Activated CD4-positive, alpha-beta T cell treated with anti-CD3 and anti-CD28 coated beads, Interleukin-2, amount 50 U/mL, for 24 hours (primary cell): ENCODE measurements around the gene CD59.
"Not testable (repeated sequence)": the region's sequence is repeated elsewhere in the genome, so short reads cannot be mapped to it uniquely, and the experiment has no call there.

Experiments
- DNase-seq, 2 donors: peaks; one replicate each; pipeline ENCODE4 v3.0.0-alpha.2; 2020; ENCODE audit warnings: low read depth in 1 of 2, low spot score in 1 of 2

The CD59 gene

DNA sequence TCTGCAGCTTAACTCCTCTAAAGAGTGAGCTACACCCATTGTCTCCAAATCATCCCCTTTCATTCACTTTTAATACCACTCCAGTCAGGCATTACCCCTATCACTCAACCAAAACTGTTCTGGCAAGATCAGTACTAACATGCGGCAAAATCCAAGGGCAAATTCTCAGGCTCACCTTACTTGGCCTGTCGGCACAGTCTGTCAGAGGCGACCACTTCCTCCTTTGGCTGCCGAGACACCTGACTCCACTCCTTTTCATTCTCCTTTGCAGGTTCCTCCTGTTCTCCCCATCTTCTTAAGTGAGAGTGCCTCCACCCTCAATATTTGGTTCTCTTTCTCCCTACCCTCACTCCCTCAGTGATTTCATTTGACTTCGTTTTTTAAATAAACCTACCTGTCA is 39.8 kb downstream of the CD59 start:
- DNase-seq = no peak

GRCh38 chr11:33695051-33695566 is 41.1 kb downstream of the CD59 start:
- DNase-seq = no peak

DNA sequence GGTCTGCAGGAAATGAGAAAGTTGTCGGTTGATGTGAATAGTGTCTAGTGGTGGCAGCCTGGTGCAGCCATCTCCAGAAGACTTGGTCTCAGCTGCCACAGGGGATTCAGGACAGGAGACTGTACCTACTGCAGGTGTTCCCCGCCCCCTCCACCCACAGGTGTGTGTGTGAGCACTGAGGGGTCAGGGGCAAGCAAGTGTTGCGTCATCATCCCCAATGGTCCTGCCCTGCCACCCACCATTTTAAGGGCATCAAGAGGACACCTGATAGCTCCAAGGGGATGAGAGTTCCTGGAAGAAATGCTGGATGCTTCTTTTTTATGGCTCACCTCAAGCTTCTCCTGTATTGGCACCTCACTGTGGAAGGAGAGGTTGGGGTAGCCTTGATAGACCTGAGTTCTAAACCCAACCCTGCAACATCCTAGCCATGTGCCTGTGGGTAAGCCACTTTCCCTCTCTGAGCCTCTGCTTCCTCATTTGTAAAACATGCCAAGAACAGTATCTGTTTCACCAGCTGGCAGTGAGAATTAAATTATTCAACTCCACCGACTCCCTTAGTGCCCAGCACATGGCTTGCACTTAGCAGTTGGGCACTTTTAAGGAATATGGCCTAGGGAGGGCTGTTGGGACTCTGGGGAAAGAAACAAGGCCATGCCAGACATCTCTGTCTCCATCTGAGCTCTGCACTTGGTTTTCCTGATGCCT is 41.7 kb downstream of the CD59 start:
- DNase-seq = no peak

GRCh38 chr11:33692541-33692940 is 43.7 kb downstream of the CD59 start:
- DNase-seq = no peak

DNA sequence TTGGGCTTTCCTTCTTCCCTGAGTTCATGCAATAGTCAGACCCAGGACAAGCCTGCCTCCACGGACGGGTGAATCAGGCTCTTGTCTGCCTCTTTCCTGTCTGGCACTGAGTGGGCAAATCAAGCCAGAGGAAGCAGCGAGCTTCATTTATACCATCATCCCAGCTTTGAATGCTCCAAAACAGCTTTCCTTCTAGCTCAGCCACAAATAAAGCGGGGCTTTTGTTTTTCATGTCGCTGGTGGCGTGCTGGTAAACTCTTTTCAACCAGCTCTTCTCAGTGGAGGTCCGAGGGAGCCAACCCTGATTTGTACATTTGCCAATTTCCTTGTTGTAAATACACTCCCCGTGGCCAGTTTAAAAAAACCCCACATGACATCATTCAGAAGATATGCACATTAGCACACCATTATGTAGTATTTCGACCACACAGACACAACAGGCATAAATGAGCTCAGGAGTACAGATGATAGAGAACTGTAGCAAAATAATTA is 44.2 kb downstream of the CD59 start:
- no peak for DNase-seq

DNA sequence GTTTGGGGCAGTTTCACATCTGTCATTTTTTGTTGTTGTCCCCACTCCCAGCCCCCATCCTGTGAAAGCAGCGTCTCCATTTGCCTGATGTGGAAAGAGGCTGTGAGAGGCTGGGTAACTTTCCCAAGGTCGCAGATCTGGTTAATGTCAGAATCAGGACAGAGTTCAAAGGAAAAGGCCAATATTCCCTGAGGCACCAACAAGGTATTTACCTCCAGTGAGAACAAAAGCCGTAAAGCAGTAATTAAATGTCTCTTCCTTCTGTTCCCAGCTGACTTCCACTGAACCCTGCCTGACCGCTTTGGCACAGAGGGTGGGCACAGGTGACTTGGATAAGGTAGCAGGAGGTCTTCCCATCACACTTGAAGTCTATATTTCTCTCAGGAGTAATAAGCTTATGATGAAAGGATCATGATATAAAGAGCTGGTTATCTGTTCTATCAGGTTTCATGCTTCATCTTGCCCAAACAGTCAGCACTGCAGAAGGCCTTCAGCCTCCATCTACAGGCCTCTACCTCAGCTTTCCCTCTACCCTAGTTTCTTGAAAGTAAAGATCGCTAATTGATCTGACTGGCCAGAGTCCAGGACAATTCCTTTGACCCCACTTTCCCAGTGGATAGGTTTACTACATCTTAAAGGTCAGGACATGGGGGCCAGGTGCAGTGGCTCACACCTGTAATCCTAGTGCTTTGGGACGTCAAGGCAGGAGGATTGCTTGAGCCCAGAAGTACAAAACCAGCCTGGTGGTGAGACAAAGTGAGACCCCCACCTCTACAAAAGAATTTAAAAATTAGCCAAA is 45.0 kb downstream of the CD59 start:
- no peak for DNase-seq

DNA sequence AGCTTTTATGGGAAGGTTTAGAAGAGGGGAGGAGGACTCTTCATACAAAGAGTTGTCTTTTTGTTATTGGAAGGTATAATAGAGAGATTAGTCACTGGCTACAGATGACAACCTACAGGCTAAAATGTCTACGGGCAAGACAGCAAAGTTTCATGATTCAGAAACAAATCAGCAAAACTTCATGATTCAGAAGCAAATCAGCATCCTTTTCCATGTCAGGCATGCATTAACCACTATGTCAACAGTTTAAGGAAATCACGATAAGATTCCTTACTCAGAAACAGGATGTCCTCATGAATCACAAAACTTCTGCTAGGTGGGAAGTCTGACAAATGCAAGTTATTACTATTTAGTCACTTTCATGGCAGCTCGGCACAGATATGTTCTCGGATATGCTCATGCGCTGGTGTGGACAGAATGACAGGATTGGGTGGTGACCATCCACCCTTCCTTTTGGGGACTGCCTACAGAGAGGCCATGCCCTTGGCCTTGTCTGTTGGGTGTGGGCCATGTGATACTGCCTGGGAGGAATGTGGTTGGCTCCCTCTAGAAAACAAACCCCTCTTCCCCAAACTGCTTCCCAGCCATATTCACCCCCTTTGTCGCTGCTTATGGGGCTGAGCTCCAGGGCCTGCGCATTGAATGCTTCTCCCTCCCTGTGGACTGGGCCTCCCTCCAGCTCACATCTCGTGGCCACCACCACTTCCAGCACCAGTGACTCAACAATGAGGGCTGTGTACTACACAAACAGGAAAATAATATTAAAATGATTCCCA is 45.7 kb downstream of the CD59 start:
- DNase-seq = no peak

DNA sequence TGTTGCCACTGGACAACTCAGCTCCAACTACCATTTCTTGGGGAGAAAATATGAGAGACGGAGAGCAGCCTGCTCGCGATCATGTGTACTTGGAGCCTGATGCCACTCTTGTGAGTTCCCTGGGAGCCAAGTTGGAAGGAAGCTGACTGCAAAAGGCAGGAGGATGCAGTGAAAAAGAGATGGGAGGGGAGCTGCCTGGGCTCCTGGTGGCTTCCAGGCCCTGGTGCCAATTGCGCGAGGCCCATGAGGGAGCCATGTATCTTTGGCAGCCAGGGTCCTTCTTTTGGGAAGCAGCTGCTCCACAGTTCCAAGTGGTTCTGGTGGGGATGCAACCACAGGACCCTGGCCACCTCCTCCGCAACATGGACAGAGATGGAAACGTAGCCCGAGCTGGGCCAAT is 46.7 kb downstream of the CD59 start:
- DNase-seq = no peak

- DNase-seq = no peak
Observed at GRCh38 chr11:33689085-33689484, 47.1 kb downstream of the CD59 start.

DNA sequence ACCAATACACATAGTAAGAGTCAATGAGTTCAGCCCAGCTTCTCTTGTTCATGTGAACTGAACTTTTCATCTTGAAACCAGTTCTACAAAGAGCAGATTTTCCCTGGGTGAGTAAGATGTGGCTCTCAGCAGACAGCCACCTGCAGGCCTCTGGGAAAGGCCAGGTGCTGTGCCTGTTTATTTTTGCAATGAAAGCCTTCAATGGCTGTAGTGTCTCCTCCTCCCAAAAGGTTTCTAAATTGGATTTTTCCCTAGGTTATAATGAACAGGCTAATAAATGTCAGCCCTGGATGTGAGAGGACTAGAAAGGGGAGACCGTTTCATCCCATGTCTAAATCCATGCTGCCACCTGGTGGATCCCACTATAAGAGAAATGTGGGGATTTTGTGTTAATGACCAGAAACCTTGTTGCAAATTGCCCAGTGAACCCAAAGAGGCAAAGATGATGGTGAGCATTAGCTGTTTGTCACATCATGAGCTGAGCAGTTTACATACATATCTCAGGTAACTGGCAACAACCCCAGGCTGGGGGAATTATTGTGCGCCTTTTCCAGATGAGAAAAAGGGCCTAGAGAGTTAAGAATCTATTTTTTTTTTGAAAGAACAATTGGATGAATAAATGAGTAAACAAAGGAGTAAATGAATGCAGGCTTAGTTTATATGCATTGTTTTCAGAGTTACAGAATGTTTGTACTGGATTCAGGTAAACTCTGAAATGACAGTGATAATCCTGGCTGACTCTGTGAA is 48.3 kb downstream of the CD59 start:
- DNase-seq = no peak

- DNase-seq = no peak
Observed at GRCh38 chr11:33685082-33685481, 51.1 kb downstream of the CD59 start.

DNA sequence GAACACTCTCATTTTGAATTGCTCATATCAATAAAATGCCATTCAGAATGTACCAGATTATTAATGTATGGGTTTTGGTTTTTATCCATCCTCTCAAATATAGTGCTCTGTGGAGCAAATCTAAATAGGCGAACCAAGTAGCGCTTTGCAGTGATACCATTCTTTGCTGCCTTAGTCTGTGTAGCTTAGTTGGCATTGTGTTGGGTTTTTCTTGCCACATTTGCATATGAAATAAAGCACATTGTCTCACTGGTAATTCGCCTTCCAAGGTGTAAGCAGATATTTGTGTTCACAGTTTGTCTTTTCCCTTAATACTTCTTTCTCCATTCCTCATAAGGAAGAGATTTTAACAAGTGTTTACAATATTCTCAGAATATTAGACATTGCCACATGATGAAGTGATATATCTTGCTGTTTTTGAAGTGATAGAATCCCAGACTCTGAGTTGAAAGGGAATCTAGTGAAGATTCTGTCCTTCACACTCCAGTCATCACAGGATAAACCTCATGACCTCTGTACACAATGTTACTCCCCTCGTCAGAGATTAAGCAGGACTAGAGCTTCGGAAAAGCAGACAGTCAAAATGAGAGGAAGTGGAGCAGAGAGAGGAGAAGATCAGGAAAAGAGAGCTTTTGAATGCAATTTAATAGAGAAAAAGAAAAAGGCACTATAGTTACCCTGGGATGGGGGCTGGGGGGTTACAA is 52.1 kb downstream of the CD59 start:
- no peak for DNase-seq

DNA sequence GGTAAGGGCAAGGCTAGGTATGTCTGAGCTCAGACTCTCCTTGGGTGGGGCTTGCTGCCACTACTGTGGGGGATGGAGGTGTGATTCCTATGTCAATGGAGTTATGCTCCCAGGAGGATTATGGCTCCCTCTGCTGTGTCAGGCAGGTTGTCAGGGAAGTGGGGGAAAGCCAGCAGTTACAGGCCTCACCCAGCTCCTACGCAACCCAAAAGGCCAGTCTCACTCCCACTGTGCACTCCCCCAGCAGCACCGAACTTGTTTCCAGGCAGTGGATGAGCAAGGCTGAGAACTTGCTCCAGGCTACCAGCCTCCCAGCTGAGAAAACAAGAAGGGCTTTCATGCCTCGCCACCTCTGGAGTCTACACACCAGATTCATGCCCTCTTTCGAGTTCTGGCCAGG is 53.8 kb downstream of the CD59 start:
- DNase-seq = no peak

DNA sequence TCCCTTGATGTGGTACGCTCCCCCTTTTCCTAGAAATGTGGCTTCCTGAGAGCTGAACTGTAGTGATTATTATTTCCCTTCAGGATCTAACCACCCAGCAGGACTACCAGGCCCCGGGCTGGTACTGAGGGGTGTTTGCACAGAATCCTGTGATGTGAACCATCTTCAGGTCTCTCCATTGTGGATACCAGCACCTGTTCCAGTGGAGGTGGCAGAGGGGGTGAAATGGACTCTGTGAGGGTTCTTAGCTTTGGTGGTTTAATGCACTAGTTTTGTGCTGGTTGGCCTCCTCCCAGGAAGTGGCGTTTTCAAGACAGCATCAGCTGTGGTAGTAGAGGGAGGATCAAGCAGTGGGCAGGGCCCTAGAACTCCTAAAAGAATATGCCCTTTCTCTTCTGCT is 54.2 kb downstream of the CD59 start:
- no peak for DNase-seq

DNA sequence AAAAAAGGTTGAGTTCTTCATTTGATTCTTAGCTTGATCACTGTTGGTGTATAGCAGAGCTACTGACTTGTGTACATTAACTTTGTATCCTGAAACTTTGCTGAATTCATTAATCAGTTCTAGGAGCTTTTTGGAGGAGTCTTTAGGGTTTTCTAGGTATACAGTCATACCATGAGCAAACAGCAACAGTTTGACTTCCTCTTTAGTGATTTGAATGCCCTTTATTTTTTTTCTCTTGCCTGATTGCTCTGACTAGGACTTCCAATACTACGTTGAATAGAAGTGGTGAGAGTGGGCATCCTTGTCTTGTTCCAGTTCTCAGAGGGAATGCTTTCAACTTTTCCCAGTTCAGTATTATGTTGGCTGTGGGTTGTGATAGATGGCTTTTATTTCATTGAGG is 57.6 kb downstream of the CD59 start:
- DNase-seq = not testable (repeated sequence)

GRCh38 chr11:33674035-33674814 is 62.0 kb downstream of the CD59 start:
- DNase-seq = no peak

DNA sequence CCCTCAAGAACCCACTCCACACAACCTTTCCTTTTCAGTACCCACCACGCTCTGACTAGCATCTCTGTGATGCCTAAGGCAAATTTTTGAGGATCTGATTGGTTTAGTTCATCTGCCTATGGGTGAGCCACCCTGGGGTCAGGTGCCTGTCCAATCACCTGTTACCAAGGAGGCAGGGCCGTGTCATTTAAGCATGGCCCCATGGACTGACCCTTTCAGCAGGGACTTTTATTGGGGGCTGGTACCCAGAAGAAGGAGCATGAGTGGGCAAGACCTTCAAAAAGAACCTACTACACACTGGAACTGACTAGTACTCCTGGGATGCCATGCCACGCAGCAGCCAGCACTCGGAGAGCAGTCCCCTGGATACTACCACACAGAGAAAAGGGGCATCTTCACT is 64.0 kb downstream of the CD59 start:
- DNase-seq = no peak

DNA sequence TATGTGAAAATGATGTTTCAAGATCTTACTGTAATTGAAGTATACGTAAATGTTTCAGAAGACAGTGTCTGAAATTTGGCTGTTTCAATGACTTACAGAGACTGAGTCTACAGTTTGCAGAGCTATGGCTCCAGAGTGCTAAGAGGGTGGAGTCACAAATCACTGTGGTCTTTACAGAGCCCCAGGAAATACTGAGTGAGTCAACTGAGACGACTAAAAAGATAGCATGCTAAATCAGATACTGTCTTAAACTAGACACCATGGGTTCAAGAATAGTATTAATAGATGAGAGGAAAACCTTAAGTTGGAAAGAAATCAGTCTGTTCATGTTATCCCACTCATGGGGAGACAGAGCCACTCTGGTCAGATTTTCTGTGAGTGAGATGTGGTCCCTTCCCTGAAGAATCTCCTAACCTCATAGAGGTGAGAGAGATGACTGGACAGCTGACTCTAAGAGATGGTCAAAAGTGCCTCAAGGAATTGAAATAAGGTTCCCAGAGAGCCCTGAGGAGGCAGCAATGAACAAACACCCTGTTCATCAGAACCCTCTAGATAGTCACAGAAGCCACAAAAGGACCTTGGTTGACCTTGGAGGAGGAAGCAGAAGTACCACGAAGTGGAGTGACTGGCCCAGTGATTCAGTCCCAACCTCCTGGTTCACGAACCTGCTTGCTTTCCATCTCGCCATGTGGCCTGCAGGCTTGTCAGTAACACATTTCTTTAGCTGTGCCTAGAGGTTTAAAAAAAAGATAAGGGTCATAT is 65.8 kb downstream of the CD59 start:
- no peak for DNase-seq
